Measurements from ENCODE around the gene CRYZ.

- no peak for TF ChIP-seq CTCF (conservative IDR thresholded peaks at IDR 0.05; ENCODE audit: low read depth, low read length)
- TF ChIP-seq POLR2A (IDR thresholded peaks at IDR 0.05; ENCODE audit: low read depth, low read length): no peak
- TF ChIP-seq RFX5 (IDR thresholded peaks at IDR 0.05; ENCODE audit: low read depth, low read length): no peak
- no peak for TF ChIP-seq RCOR1 (IDR thresholded peaks at IDR 0.05; ENCODE audit: insufficient replicate concordance, low read length)
- no peak for TF ChIP-seq USF2 (IDR thresholded peaks at IDR 0.05; ENCODE audit: low read depth, low read length)
- TF ChIP-seq RAD21 (IDR thresholded peaks at IDR 0.05; ENCODE audit: low read length): no peak
- TF ChIP-seq MXI1 (IDR thresholded peaks at IDR 0.05; ENCODE audit: borderline replicate concordance, low read depth, low read length): no peak
- TF ChIP-seq MAZ (IDR thresholded peaks at IDR 0.05; ENCODE audit: borderline replicate concordance, low read depth, low read length): no peak
- TF ChIP-seq NFE2L2 (IDR thresholded peaks at IDR 0.05; ENCODE audit: low read depth, low read length): no peak
- TF ChIP-seq MAFK (IDR thresholded peaks at IDR 0.05; ENCODE audit: low read depth, low read length): no peak
These were observed 19.0 kb downstream of the CRYZ start for GRCh38 chr1:74713849-74714248.

Measured in IMR-90 (cell line).